Keratinocyte (primary cell): ENCODE data around the gene CRPPA.

Experiments used
- EZH2 ChIP-seq: IDR thresholded peaks from one replicate; pipeline ENCODE4 v1.6.1; 2012; ENCODE audit warnings: inconsistent platforms, mild to moderate bottlenecking, low read length, moderate library complexity
- TF ChIP-seq, protein P1 (sequence below), 3 experiments: IDR thresholded peaks in 1 of 3; conservative IDR thresholded peaks in 1 of 3; optimal IDR thresholded peaks in 1 of 3; 2 replicates in 2 of 3; 3 replicates in 1 of 3; pipeline versions ENCODE3 to v1.5.1; 2011; ENCODE audit warnings: low read length in 3 of 3, mild to moderate bottlenecking in 3 of 3, moderate library complexity in 2 of 3, control low read depth in 1 of 3, inconsistent platforms in 1 of 3; ENCODE audit not compliant: insufficient read depth in 2 of 3; ENCODE audit errors: extremely low read depth in 1 of 3

DNA sequence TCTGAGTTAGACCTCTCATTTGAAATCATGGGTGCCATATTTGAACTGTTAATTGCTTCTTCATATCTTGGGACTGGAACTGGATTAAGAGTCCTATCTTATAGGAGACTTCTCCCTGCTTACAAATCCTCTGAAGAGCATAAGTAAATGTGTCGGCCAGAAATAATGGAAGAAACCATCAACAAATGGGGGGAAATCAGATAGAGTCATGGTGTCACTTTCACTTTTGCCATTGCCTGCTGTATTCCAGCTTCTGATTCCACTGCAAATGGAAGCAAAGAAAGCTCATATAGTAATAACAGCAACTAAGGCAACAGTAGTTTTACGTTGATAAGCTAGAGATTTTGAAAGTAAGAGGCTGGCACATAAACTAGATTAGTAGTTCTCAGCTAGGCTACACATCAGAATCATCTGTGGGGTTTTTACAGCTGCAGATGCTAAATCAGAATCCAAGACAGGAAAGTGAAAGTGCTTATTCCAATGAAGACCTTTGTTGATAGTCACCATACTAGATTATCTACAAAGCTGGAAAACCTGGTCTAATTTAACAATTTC, 12.3 kb upstream of the CRPPA start:
- TF ChIP-seq, protein P1, sequence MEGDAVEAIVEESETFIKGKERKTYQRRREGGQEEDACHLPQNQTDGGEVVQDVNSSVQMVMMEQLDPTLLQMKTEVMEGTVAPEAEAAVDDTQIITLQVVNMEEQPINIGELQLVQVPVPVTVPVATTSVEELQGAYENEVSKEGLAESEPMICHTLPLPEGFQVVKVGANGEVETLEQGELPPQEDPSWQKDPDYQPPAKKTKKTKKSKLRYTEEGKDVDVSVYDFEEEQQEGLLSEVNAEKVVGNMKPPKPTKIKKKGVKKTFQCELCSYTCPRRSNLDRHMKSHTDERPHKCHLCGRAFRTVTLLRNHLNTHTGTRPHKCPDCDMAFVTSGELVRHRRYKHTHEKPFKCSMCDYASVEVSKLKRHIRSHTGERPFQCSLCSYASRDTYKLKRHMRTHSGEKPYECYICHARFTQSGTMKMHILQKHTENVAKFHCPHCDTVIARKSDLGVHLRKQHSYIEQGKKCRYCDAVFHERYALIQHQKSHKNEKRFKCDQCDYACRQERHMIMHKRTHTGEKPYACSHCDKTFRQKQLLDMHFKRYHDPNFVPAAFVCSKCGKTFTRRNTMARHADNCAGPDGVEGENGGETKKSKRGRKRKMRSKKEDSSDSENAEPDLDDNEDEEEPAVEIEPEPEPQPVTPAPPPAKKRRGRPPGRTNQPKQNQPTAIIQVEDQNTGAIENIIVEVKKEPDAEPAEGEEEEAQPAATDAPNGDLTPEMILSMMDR (optimal IDR thresholded peaks at IDR 0.05 in 1 of 3, IDR thresholded peaks at IDR 0.05 in 1 of 3, conservative IDR thresholded peaks at IDR 0.05 in 1 of 3; ENCODE audit: extremely low read depth in 1 of 3, insufficient read depth in 2 of 3, low read length in 3 of 3) = no peak
- TF ChIP-seq EZH2 = no peak
